ENCODE data around the gene EEF1G.
"Not testable (repeated sequence)": the region's sequence is repeated elsewhere in the genome, so short reads cannot be mapped to it uniquely, and the experiment has no call there.

EEF1G gene

DNA sequence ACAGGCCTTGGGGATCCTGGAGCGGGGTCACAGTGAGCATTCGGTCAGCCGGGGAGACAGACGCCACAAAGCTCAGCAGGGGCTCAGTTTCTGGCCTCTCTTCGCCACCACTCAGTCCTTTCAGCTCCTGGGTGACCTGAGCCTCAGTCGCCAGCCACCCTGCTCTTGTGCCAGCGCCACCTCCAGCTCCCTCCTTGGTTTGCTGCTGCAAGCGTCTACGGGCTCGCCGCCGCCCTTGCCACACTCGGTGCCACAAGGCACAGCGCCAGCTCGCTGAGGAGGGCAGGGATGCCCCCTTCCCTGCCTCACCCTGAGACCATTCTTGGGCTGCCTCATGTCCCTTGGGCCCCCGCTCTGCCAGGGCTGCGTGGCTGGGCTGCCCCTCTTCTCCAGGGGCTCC is 1.5 kb upstream of the EEF1G start:
- DNase-seq = no peak

- DNase-seq = no peak
Measured at GRCh38 chr11:62574363-62575071, 826 bp upstream of the EEF1G start.

GRCh38 chr11:62573006-62573591 is 592 bp downstream of the EEF1G start:
- DNase-seq = no peak

DNA sequence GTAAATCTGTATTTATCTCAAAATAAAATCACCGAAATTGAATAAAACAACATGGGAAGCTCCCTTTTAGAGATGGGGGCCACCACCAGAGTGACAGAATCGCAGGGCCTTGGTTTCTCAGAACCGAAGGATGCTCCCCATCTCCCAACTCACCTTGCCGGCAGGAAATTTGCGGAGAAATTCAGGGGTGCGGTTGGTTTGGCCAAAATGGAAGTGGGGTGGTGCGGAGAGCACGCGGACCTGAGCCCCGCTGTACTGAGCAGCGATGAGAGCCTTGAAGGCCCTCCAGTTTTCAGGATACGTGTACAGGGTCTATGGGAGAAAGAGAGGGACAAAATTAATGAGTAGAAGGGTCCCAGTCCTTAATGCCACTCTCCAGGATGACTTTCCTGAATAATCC is 1.3 kb downstream of the EEF1G start:
- no peak for DNase-seq

DNA sequence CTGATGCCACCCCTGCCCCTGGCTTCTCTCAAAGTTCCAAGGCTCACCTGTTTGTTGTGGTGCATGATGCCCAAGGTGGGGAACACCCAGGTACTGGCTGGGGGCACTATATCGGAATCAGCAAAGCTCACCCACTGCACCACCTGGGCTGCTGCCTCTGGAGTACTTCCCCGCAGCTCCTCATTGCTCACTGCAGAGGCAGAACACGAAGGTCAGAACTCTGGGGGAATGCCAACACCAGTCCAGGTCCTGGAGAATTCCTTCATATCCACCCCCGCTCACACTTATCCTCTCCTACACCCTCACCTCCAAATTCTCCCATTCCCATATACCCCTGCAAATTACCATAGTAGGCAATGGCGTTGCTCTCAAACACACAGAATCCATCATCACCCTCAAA is 2.2 kb downstream of the EEF1G start:
- DNase-seq = not testable (repeated sequence)

- DNase-seq = not testable (repeated sequence)
Measured at GRCh38 chr11:62570903-62571302, 2.8 kb downstream of the EEF1G start.

GRCh38 chr11:62569611-62570010 is 4.1 kb downstream of the EEF1G start:
- no peak for DNase-seq

DNA sequence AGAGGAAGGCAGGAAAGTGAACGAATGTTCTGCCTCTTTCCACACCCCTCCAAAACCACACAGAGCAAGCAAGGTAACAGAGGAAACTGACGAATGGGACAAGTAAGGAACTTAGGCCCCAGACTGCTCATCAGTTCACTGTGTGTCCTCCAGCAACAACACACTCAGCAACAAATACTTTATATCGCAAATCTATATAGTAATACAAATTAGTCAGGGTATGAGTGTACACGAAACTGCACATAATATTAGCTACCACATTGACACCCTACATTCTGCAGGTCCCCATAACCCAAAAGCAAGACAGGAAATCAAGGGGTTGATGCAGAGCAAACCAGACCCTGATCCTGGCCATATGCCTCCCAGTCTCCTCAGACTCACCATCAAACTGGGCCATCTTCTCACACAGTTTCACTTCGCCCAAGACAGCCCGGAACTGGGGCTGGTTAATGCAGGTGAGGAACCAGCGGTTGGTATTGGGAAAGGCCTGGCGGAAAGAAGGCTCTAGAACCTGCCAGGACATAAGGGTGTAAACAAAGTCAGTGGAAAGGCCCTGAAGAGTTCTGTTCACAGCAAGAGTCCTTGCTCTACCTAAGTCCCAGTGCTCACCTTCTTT is 6.6 kb downstream of the EEF1G start:
- no peak for DNase-seq

DNA sequence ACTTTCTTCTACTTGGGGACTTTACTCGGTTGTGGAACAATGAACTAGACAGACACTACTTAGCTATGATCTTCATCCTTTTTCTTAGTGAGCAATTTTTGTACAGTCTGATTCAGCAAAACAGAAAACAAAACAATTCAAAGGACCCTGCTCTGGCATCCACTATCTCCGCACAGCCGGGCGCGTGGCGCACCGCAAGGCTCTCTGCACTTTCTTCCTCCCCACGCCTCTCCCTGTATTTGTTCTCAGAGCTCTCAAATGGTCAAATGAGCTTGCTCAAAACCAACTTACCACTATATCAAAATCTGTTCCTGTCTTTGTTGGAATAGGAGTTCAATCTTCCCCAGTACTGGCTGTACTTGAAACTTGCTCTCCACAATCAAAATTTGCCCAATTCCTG is 7.4 kb downstream of the EEF1G start:
- DNase-seq = no peak

- DNase-seq = no peak
Measured at GRCh38 chr11:62565100-62565802, 8.4 kb downstream of the EEF1G start.

DNA sequence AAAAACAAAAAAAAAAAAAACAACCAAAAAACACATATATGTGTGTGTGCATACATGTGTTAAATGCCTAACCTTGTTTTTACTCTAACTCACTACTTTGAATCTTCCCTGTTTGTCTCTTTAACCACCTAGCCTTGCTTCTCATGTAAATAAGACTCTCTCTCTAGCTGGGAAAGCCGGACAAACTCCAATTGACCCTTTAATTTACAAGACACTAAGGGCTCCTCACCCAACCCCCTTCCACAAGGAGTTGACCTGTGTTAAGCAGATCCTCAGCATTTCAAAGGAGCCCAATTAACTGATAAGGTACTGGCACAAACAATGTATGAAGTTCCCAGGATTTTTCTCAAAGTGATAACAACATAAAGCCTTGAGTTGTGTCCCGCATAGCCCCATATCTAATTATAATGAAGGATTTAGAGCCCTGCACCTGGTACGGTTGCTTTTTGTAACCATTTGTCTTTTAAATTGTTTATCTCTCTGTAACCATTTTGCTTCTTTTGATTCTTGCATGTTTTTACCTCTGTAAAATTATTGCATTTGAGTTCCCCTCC is 11.9 kb downstream of the EEF1G start:
- not testable (repeated sequence) for DNase-seq

GRCh38 chr11:62560566-62561103 is 13.1 kb downstream of the EEF1G start:
- peak; percentile 69 for DNase-seq

- not testable (repeated sequence) for DNase-seq
Measured at GRCh38 chr11:62559626-62560025, 14.1 kb downstream of the EEF1G start.

GRCh38 chr11:62559204-62559603 is 14.5 kb downstream of the EEF1G start:
- DNase-seq = no peak

GRCh38 chr11:62558669-62559068 is 15.0 kb downstream of the EEF1G start:
- no peak for DNase-seq

GRCh38 chr11:62556875-62557631 is 16.6 kb downstream of the EEF1G start:
- DNase-seq = peak; percentile 9

DNA sequence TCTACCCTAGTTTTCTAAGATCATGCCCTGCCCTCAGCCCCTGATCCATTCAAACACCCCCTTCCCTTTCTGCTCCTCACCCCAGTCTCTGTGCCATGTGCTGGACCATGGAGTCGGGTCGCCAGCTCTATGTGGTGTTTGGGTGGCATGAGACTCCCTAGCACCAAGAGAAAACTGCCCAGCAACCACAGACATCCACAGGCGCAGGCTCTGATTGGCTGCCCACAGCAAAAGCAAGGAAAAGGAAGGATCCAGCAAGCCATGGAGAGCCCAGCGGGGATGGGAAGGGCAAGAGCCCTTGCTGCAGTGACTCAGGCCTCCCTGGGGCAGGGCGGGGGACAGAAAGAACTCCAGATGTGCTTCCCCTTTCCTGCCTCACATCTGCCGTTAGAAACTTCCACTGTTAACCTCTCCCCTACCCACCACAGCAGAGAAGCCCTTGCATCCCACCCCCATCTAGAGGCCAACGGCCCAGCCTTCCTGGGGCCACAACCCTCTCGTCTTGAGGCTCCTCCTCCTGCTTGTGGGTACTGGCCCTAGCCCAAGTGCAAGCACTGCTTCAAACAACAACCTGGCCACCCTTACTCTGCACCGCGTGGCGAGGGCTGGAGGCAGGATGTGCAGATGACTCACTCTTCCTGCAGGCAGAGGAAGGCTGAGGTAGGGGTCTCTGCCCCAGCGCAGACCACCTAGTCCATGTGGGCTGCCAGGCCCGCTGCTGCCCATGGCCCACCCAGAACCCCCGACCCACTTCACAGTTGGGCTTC is 17.4 kb downstream of the EEF1G start:
- DNase-seq = peak; percentile 87

DNA sequence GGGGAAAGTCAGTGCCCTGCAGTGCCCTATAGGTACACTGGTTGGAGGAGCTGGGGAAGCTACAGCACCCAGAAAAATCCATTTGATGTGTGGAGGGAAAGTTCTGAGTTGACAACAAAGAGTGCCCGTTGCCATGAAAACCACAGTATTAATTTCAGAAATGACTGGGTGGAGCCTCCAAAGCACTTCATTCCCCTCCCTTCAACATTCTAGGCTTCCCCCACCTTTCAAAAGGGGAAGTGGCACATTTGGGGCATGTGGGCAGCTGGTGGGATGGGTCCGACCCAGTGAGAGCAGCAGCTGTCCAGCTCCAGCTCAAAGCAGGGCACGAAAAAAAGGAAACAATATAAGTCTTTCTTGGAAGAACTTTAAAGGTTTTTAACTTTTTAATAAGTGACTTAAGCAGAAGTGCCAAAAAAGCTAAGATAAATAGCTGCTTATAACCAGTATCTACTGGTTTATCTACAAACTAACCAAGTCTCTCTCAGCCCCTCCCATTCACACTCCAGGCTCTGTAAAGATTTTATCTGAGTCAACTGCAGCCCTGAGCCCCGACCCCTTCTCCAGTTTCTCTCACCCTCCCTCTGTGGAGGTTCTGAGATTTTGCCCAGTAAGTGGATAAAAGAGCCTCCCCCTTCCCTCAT is 18.1 kb downstream of the EEF1G start:
- DNase-seq = peak; percentile 61

GRCh38 chr11:62554387-62555167 is 19.1 kb downstream of the EEF1G start:
- peak; percentile 34 for DNase-seq

DNA sequence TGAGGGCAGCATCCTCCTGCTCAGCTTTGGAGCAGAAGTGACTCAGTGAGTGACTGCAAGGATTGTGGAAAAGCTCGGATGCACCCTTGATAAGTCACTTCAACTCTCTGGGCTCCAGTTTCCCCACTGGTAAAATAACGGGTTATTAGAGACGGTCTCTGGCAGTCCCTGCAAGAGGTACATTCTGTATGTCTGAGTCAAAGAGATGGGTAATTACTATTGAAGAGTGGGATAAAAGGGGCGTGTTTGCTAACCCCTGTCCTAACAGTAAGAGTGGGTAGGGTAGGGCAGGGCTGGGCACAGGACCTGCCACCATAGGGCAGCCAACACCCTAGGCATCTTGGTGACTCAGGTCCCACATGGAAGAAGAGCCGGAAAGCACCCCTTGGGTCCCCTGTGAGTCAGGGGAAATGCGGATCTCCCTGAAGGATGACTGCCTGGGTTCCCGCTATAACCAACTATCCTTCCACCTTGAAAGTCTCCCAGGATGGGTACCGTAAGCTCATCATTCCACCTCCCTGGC is 19.8 kb downstream of the EEF1G start:
- no peak for DNase-seq
